Measurements from ENCODE around the gene NUP160.

The NUP160 gene

DNA sequence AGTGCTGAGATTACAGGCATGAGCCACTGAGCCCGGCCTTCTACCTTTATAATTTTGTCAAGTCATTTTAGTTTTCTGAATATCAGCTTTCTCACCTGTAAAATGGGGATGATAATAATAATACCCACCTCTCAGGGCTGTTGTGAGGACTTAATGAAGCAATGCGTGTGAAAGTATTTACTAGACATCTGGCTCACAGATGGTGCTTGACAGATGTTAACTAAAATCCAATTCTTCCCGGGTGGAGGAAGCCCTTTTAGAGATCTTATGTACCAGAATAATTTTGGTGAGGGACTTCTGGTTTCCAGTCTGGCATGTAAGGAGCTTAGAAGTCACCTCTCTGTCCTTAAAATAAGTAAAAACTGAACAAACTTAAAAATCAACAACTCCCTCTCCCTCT, 43.7 kb upstream of the NUP160 start:
- TF ChIP-seq NFIC (IDR thresholded peaks at IDR 0.05) (no peak), TCF12 (IDR thresholded peaks at IDR 0.05; ENCODE audit: low read depth) (no peak), CEBPB (IDR thresholded peaks at IDR 0.05) (no peak), TEAD4 (IDR thresholded peaks at IDR 0.05) (no peak), YY1 (IDR thresholded peaks at IDR 0.05; ENCODE audit: low read depth) (no peak), FOXM1 (IDR thresholded peaks at IDR 0.05; ENCODE audit: borderline replicate concordance, low read depth) (no peak), EGR1 (IDR thresholded peaks at IDR 0.05) (no peak)

DNA sequence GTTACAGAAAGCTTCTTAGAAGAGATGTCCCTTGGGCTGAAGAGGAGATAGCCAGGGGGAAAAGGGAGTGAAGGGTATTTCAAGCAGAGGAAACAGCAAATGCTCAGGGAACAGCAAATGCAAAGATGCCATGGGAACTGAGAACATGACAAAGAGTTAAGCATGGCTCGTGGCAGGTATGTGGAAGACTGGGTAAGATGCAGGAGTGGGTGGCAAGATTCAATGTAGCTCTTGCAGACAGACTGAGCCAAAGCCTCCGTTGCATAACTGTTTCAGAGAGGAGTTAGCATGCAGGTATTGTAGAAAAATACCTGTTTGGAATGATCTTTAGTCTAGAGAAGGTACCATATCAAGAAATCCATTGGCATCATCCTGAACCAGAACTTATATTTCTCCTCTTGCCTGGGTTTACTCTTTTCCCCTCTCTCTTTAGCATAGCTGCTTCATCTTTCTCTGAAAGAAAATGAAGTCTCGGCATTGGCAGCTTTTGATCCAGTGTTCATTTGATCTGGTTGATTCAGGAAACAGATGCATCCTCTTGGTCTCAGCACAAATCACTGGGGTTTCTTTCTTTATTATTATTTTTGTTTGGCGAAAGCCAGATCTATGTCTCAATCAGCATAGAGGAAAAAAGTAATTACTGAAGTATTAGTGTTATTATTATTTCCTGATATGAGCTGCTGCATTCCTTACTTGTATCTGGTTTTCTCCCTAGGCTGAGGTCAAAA, 41.7 kb upstream of the NUP160 start:
- TF ChIP-seq EGR1 (IDR thresholded peaks at IDR 0.05) (no peak), YY1 (IDR thresholded peaks at IDR 0.05; ENCODE audit: low read depth) (no peak), EP300 (IDR thresholded peaks at IDR 0.05; ENCODE audit: borderline replicate concordance) (no peak), TEAD4 (IDR thresholded peaks at IDR 0.05) (no peak), CREB1 (IDR thresholded peaks at IDR 0.05; ENCODE audit: low read depth) (no peak), NFIC (IDR thresholded peaks at IDR 0.05) (no peak), TAF1 (IDR thresholded peaks at IDR 0.05; ENCODE audit: low read depth) (no peak), ZBTB7A (IDR thresholded peaks at IDR 0.05; ENCODE audit: low read depth) (no peak), TCF12 (IDR thresholded peaks at IDR 0.05; ENCODE audit: low read depth) (no peak)
- TF ChIP-seq, protein P1, sequence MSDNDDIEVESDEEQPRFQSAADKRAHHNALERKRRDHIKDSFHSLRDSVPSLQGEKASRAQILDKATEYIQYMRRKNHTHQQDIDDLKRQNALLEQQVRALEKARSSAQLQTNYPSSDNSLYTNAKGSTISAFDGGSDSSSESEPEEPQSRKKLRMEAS (IDR thresholded peaks at IDR 0.05) = no peak

GRCh38 chr11:47887910-47888569, 39.9 kb upstream of the NUP160 start:
- no peak for TF ChIP-seq RAD21 (IDR thresholded peaks at IDR 0.05; ENCODE audit: low read depth)
- no peak for TF ChIP-seq NFIC (IDR thresholded peaks at IDR 0.05)
- no peak for TF ChIP-seq CEBPB (IDR thresholded peaks at IDR 0.05)
- no peak for TF ChIP-seq YY1 (IDR thresholded peaks at IDR 0.05; ENCODE audit: low read depth)
- no peak for TF ChIP-seq EP300 (IDR thresholded peaks at IDR 0.05; ENCODE audit: borderline replicate concordance)
- no peak for TF ChIP-seq ZBTB7A (IDR thresholded peaks at IDR 0.05; ENCODE audit: low read depth)
- TF ChIP-seq TAF1 (IDR thresholded peaks at IDR 0.05; ENCODE audit: low read depth) = no peak
- no peak for TF ChIP-seq TEAD4 (IDR thresholded peaks at IDR 0.05)
- TF ChIP-seq FOXM1 (IDR thresholded peaks at IDR 0.05; ENCODE audit: borderline replicate concordance, low read depth) = no peak
- no peak for TF ChIP-seq REST (IDR thresholded peaks at IDR 0.05; ENCODE audit: low read depth)
- TF ChIP-seq EGR1 (IDR thresholded peaks at IDR 0.05) = no peak

DNA sequence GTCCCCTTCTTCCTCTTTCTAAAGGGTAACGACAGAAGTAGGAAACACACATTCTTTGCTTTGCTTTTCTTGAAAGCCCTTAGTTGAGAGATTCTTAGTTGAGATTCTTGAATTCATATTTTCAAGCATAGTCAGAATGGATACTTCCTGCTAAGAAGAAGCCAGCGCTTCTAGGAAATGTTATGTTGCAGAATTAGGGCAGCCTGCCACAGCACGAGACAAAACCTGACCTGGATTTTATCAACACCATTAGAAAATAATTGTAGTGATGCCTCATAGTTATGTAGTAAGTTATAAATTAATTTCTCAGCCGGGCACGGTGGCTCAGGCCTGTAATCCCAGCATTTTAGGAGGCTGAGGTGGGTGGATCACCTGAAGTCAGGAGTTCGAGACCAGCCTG, 37.9 kb upstream of the NUP160 start:
- TF ChIP-seq RAD21 (IDR thresholded peaks at IDR 0.05; ENCODE audit: low read depth) (no peak), REST (IDR thresholded peaks at IDR 0.05; ENCODE audit: low read depth) (no peak), USF1 (IDR thresholded peaks at IDR 0.05) (no peak), EP300 (IDR thresholded peaks at IDR 0.05; ENCODE audit: borderline replicate concordance) (no peak), FOXM1 (IDR thresholded peaks at IDR 0.05; ENCODE audit: borderline replicate concordance, low read depth) (no peak), TCF12 (IDR thresholded peaks at IDR 0.05; ENCODE audit: low read depth) (no peak), YY1 (IDR thresholded peaks at IDR 0.05; ENCODE audit: low read depth) (no peak), EGR1 (IDR thresholded peaks at IDR 0.05) (no peak), CREB1 (IDR thresholded peaks at IDR 0.05; ENCODE audit: low read depth) (no peak), CEBPB (IDR thresholded peaks at IDR 0.05) (no peak), TAF1 (IDR thresholded peaks at IDR 0.05; ENCODE audit: low read depth) (no peak), ZBTB7A (IDR thresholded peaks at IDR 0.05; ENCODE audit: low read depth) (no peak), TEAD4 (IDR thresholded peaks at IDR 0.05) (no peak)

GRCh38 chr11:47881145-47881544, 33.0 kb upstream of the NUP160 start:
- TF ChIP-seq TAF1 (IDR thresholded peaks at IDR 0.05; ENCODE audit: low read depth) (no peak), FOXM1 (IDR thresholded peaks at IDR 0.05; ENCODE audit: borderline replicate concordance, low read depth) (no peak), ZBTB7A (IDR thresholded peaks at IDR 0.05; ENCODE audit: low read depth) (no peak), YY1 (IDR thresholded peaks at IDR 0.05; ENCODE audit: low read depth) (no peak), CREB1 (IDR thresholded peaks at IDR 0.05; ENCODE audit: low read depth) (no peak), EGR1 (IDR thresholded peaks at IDR 0.05) (no peak), REST (IDR thresholded peaks at IDR 0.05; ENCODE audit: low read depth) (no peak), NFIC (IDR thresholded peaks at IDR 0.05) (no peak), USF1 (IDR thresholded peaks at IDR 0.05) (no peak), EP300 (IDR thresholded peaks at IDR 0.05; ENCODE audit: borderline replicate concordance) (no peak), TCF12 (IDR thresholded peaks at IDR 0.05; ENCODE audit: low read depth) (no peak), CEBPB (IDR thresholded peaks at IDR 0.05) (no peak), TEAD4 (IDR thresholded peaks at IDR 0.05) (no peak), RAD21 (IDR thresholded peaks at IDR 0.05; ENCODE audit: low read depth) (no peak)
- TF ChIP-seq, protein P1 (IDR thresholded peaks at IDR 0.05) = no peak
